Liver (tissue), 3 donors: ENCODE results near the gene CDK5RAP2.

Source experiments
- ATF3 ChIP-seq: IDR thresholded peaks from 2 replicates; pipeline ENCODE4 v1.6.1; 2016; ENCODE audit warnings: antibody characterized with exemption
- CTCF ChIP-seq: fragments of 150-350 bp; IDR thresholded peaks from 2 replicates; pipeline ENCODE4 v1.5.1; 2017; ENCODE audit warnings: improper control_type of control experiment, low read depth, low read length; ENCODE audit not compliant: missing input control
- EGR1 ChIP-seq, 2 donors: IDR thresholded peaks; 2 replicates each; pipeline ENCODE4 v1.6.1; 2016 to 2018; ENCODE audit warnings: antibody characterized with exemption in 2 of 2, low read depth in 2 of 2
- GABPA ChIP-seq, 2 donors: IDR thresholded peaks in 1 of 2; conservative IDR thresholded peaks in 1 of 2; 2 replicates each; pipeline ENCODE4 v1.6.1; 2016; ENCODE audit warnings: antibody characterized with exemption in 2 of 2, mild to moderate bottlenecking in 1 of 2, moderate library complexity in 1 of 2
- JUND ChIP-seq, 2 donors: IDR thresholded peaks; 2 replicates each; pipeline ENCODE4 v1.6.1; 2016; ENCODE audit warnings: antibody characterized with exemption in 2 of 2
- MAX ChIP-seq: IDR thresholded peaks from 2 replicates; pipeline ENCODE4 v1.6.1; 2016; ENCODE audit warnings: antibody characterized with exemption
- NR2F2 ChIP-seq: IDR thresholded peaks from 2 replicates; pipeline ENCODE4 v1.6.1; 2016; ENCODE audit warnings: antibody characterized with exemption
- RAD21 ChIP-seq, 2 donors: IDR thresholded peaks; 2 replicates each; pipeline ENCODE4 v1.6.1; 2016; ENCODE audit warnings: antibody characterized with exemption in 2 of 2, mild to moderate bottlenecking in 2 of 2
- REST ChIP-seq: IDR thresholded peaks from 2 replicates; pipeline ENCODE4 v1.6.1; 2016; ENCODE audit warnings: antibody characterized with exemption, mild to moderate bottlenecking
- RXRA ChIP-seq, 2 donors: IDR thresholded peaks; 2 replicates each; pipeline ENCODE4 v1.6.1; 2017 to 2018; ENCODE audit warnings: antibody characterized with exemption in 2 of 2, mild to moderate bottlenecking in 1 of 2
- SP1 ChIP-seq: IDR thresholded peaks from 2 replicates; pipeline ENCODE4 v1.6.1; 2018; ENCODE audit warnings: antibody characterized with exemption, mild to moderate bottlenecking
- TAF1 ChIP-seq: conservative IDR thresholded peaks from 2 replicates; pipeline ENCODE4 v1.6.1; 2016; ENCODE audit warnings: antibody characterized with exemption, mild to moderate bottlenecking
- ZBTB33 ChIP-seq: IDR thresholded peaks from 2 replicates; pipeline ENCODE4 v1.6.1; 2016; ENCODE audit warnings: antibody characterized with exemption
- donor health status: healthy.
- donor health status: healthy.

- TF ChIP-seq CTCF (no peak), RXRA (IDR thresholded peaks at IDR 0.05) (no peak), JUND (IDR thresholded peaks at IDR 0.05) (no peak), MAX (no peak), NR2F2 (no peak), RAD21 (IDR thresholded peaks at IDR 0.05) (no peak), EGR1 (IDR thresholded peaks at IDR 0.05; ENCODE audit: low read depth in 2 of 2) (no peak), ZBTB33 (no peak), TAF1 (no peak), ATF3 (no peak), GABPA (IDR thresholded peaks at IDR 0.05 in 1 of 2, conservative IDR thresholded peaks at IDR 0.05 in 1 of 2) (no peak), REST (no peak), SP1 (no peak)
Measured at GRCh38 chr9:120482424-120483186, 97.4 kb downstream of the CDK5RAP2 start.
